ENCODE measurements around the gene ICAM1.

DNA sequence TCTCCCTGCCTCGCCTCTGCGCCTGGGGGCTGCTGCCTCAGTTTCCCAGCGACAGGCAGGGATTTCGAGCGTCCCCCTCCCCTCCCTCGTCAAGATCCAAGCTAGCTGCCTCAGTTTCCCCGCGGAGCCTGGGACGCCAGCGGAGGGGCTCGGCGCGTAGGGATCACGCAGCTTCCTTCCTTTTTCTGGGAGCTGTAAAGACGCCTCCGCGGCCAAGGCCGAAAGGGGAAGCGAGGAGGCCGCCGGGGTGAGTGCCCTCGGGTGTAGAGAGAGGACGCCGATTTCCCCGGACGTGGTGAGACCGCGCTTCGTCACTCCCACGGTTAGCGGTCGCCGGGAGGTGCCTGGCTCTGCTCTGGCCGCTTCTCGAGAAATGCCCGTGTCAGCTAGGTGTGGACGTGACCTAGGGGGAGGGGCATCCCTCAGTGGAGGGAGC is 722 bp upstream of the ICAM1 start:
- TF ChIP-seq, protein P1, sequence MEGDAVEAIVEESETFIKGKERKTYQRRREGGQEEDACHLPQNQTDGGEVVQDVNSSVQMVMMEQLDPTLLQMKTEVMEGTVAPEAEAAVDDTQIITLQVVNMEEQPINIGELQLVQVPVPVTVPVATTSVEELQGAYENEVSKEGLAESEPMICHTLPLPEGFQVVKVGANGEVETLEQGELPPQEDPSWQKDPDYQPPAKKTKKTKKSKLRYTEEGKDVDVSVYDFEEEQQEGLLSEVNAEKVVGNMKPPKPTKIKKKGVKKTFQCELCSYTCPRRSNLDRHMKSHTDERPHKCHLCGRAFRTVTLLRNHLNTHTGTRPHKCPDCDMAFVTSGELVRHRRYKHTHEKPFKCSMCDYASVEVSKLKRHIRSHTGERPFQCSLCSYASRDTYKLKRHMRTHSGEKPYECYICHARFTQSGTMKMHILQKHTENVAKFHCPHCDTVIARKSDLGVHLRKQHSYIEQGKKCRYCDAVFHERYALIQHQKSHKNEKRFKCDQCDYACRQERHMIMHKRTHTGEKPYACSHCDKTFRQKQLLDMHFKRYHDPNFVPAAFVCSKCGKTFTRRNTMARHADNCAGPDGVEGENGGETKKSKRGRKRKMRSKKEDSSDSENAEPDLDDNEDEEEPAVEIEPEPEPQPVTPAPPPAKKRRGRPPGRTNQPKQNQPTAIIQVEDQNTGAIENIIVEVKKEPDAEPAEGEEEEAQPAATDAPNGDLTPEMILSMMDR (conservative IDR thresholded peaks at IDR 0.05; ENCODE audit: low read depth, low read length), result no peak
- TF ChIP-seq EZH2 (IDR thresholded peaks at IDR 0.05; ENCODE audit: borderline replicate concordance, low read depth, low read length, poor library complexity, severe bottlenecking), result no peak
